GM21529 (cell line): ENCODE measurements around the gene ARHGEF1.

ENCODE experiments used
- ATAC-seq: cut with Tn5 transposase; IDR thresholded peaks from one replicate; pipeline ENCODE4 v1.9.1; 2021; ENCODE audit not compliant: unreplicated experiment

The ARHGEF1 gene, protein sequence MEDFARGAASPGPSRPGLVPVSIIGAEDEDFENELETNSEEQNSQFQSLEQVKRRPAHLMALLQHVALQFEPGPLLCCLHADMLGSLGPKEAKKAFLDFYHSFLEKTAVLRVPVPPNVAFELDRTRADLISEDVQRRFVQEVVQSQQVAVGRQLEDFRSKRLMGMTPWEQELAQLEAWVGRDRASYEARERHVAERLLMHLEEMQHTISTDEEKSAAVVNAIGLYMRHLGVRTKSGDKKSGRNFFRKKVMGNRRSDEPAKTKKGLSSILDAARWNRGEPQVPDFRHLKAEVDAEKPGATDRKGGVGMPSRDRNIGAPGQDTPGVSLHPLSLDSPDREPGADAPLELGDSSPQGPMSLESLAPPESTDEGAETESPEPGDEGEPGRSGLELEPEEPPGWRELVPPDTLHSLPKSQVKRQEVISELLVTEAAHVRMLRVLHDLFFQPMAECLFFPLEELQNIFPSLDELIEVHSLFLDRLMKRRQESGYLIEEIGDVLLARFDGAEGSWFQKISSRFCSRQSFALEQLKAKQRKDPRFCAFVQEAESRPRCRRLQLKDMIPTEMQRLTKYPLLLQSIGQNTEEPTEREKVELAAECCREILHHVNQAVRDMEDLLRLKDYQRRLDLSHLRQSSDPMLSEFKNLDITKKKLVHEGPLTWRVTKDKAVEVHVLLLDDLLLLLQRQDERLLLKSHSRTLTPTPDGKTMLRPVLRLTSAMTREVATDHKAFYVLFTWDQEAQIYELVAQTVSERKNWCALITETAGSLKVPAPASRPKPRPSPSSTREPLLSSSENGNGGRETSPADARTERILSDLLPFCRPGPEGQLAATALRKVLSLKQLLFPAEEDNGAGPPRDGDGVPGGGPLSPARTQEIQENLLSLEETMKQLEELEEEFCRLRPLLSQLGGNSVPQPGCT

DNA sequence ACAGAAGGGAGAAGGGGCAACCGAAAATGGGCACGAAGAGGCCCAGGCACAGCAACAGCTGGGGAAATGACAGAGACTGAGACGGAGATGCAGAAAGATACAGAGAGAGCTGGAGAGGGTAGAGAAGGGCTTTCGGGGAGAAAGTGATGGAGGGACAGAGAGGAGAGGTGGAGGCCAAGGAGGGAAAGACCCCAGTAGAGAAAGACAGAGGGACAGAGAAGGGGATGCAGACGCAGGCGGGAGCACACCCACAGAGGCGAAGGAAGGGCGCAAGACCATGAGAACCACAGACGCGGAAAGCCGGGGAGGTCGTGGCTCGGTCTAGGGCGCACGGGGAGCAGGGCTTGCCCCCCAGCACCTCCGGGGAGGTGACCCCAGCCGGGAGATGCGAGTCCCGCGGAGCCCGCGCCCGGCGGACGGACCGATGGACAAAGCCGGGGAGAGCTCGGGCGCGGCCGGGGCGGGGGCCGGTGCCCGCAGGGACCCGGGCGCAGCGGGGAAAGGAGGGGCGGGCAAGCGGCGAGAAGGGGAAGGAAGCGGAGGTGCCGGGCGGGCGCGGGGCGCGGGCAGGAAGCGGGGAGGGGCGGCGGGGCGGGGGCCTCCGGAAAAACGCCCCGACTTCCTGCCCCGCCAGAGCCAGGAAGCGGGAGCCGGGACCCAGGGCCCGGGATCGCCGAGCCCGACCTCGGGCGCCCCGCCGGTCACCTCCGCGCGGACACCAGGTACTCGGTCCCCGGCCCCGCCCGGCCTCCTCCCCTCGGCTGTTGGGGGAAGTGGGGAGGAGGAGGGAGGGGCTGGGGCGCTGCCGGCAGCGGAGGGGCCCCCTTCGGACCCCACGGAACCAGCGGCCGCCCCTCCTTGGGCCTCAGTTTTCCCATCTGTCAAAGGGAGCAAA lies at the start of gene ARHGEF1:
ARHGEF1 (plus strand) TSS at position 617 of the 895 bp plus-strand sequence. CDS start 4,899 bp downstream, outside the sequence.
- no peak for ATAC-seq

DNA sequence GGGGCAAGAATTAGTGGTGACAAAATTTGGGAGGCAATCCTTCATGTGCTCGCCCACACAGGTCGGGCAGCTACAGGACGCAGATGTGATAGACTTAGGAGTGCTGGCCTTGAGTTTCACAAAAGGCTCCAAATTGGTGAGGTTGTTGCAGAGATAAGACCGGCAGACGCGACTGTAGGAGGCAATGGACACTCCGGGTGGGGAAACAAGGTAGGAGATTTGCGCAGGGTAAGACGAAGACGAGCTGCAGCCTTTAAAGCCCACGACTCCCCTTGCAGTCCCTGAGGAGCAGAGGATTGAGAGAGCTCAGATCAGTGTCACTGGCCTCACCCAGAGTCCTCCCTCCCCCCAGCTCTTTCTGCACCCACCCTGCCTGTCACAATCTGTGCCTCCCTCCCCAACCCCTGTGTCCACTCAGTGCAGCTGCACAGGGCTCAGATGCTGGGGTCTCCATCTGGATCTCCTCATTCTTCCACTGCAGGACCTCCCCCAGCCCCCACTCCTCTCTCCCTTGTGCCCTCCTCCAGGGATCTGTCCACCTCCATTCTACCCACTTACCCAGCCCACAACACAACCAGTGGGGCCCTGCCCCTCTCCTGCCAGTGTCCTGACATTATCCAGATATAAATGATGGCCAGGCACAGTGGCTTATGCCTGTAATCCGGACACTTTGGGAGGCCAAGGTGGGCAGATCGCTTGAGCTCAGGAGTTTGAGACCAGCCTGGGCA lies 44.8 kb upstream of the ARHGEF1 start:
- ATAC-seq, result no peak

DNA sequence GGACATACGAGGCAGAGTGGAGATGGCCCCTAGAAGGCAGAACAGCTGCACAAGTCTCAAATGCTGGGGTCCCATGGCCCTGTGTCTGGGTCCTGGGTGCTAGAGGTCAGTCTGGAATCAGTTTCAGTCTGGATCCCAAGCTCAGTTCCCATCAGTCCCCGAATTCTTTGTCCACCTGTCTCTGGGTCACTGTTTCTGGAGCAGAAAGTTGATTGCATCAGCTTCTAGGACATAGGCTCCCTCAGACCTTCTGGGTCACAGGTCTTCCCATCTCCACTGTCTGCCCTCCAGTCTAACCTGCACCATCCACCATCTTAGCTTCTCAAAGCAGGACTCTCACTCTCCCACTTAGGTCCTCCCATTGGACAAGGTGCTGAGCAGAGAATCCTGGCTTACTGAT lies 43.8 kb upstream of the ARHGEF1 start:
- ATAC-seq, result no peak

DNA sequence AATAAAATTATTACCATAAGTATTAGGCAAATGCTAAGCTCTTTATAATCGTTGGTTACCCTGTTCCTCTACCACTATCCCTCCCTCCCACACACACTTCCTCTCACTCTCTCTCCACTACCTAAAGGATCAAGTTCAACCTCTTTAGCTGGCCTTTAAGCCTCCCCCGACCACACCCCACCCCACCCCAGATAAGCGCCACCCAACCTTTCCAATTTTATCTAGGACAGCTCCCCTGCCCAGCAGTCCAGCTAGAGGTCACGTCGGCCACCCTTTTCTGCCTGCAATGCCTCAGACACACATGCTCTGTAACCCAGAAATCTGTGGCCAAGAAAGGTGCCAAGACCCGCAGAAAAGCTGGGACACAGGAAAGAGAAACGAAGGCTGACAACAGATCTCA lies 39.6 kb upstream of the ARHGEF1 start:
- ATAC-seq, result no peak

DNA sequence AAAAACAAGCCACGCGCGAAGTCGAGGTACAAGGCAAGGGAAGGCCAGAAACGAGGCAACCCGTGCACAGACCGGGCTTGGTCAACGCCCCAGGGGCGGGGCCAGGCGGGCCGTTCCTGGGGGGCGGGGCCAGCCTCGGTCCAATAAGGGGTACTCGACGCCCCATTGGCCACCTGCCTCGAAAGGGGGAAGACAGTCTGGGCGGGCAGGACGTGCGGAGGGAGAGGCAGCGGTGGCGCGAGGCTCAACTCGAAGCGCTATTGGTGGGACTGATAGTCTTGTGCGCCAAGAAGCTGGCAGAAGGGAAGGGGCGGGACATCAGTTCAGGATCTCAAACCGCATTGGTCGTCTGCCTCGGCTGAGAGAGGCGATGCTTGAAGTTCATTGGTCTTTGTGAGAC lies 38.4 kb upstream of the ARHGEF1 start, which contains the start of gene LYPD4:
LYPD4 (minus strand) TSS at position 83 of the 400 bp plus-strand sequence. CDS start 5,398 bp downstream, outside the sequence.
- ATAC-seq, result no peak

DNA sequence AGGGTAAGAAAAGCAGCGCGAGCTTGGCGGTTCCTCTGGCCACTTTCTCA lies 38.2 kb upstream of the ARHGEF1 start, which contains the start of gene DMRTC2:
DMRTC2 (plus strand) TSS at position 42 of the 50 bp plus-strand sequence. CDS start 2,387 bp downstream, outside the sequence.
- ATAC-seq, result no peak

DNA sequence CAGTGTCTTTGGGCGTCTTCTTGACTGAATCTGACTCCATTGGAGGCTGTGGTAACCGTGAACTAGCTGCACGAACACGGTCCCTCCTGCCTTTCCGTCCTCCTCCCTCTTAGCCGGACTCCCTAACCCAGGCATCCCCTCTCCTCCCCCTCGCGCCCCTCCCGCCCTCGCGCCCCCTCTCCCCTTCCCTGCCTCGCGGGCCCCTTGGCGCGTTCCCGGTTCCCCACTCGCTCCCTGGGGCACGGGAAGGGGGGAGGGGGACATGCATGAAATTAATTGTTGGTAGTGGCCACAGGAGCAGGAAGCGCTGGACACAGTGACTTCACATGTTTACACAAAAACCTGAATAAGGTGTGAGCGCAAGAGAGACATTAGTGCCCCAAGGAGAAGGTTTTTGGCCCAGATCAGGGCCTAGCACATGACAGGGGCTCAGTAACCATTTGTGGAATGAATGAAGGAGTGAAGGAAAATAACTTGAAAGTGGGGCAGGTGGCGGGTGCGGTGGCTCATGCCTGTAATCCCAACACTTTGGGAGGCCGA lies 37.9 kb upstream of the ARHGEF1 start:
- ATAC-seq, result no peak

DNA sequence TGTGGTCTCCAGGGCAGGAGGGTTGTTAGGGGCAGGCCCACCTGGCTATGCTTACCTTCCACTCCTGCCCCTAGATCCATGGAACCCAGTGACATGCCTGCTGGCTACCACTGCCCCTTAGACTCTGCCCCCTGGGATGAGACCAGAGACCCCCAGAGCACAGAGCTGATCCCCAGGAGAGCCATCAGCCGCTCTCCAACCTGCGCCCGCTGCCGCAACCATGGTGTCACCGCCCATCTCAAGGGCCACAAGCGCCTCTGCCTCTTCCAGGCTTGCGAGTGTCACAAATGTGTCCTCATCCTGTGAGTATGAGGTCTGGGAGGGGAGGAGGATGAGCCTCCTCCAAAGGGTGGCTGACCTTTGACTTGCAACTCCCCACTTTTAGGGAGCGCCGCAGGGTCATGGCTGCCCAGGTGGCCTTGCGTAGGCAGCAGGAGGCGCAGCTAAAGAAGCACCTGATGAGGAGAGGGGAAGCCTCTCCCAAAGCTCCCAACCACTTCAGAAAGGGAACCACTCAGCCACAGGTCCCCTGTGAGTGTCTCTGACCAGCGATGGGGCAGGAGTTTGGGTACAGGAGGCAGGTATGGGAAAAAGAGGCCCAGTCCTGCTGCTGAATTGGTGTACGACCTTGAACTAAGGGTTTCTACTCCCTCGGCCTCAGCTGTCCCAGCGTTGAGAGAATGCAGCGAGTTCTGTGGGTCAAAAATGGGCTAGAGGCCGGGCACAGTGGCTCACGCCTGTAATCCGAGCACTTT lies 35.5 kb upstream of the ARHGEF1 start:
- ATAC-seq, result no peak

DNA sequence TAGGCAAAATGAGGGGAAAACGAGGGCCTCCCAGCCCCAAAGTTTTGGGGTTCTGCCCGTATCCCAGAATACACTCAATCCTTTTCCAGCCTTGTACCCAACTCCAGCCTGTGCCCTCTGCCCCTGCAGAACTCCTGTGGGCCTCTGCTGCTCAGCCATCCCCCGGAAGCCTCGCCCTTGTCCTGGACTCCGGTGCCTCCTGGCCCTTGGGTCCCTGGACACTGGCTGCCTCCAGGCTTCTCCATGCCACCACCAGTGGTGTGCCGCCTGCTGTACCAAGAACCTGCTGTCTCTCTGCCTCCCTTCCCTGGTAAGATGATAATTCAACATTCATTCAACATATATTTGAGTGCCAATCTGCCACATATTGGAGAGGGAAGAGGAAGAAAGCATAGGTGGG lies 34.3 kb upstream of the ARHGEF1 start:
- no peak for ATAC-seq

DNA sequence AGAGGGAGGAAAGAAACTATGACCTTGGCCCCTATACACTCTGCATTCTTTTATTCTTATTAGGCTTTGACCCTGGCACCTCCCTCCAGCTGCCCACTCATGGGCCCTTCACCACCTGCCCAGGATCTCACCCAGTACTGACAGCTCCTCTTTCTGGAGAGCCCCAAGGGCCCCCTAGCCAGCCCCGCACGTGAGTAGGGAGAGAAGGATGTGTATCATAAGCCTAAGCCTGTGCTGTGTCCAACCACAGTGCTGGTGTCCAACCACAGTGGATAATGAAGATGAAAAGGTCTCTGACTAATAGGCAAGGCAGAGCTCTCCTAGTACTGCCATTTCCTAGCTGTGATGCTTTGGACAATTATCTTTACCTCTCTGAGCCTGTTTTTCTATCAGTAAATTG lies 33.9 kb upstream of the ARHGEF1 start:
- no peak for ATAC-seq

DNA sequence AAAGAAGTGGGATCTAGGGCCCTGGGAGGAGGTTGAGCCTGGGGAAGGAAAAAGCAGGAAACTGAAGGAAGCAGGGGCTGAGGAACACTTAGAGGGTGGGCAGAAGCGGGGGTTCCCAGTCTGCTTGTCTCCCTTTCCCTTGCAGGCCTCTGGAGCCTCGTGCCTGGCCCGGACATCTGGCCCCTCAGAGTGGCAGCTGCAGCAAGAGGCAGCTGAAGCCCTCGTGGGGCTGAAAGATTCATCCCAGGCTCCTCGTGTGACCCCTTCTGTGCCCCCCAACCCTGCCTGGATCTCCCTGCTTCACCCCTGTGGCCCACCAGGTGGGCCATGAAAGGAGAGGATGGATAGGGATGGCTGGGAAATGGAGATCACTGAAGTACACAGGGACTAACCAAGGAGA lies 32.6 kb upstream of the ARHGEF1 start:
- ATAC-seq, result no peak

DNA sequence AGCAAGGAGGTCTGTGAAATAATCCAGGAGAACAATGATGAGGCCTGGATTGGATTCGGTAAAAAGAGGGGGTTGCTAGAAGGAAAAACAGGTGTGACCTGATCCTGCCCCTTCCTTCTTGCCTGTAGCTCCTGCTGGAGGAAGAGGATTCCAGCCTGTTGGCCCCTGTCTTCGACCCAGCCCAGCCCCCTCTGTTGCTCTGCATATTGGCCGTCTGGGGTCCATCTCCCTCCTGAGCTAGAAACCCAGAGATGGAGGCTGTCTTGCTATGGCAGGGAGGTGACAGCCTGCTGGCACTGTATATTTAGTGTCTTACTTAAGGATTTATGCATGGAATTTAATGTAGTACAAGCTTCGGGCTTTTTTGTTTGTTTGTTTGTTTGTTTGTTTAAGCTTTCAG lies 31.5 kb upstream of the ARHGEF1 start:
- ATAC-seq, result no peak

DNA sequence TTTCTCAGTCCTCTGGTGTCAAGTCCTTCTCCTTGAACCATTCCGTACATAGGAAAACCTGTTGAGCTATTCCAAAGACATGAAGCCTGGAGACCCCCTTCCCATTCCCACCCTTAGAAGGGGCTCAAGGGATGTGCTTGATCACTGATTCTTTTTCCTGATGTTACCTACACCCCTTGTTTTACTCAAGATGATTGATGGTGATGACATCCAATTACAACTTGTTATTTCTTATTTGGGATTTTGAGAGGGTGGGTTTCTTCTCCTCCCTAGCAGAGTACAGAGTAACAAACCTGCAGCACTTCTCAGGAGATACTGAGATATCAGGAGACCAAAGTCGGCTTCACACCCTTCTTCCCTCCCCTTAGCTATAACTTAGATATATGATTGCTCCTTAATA lies 29.6 kb upstream of the ARHGEF1 start:
- no peak for ATAC-seq

DNA sequence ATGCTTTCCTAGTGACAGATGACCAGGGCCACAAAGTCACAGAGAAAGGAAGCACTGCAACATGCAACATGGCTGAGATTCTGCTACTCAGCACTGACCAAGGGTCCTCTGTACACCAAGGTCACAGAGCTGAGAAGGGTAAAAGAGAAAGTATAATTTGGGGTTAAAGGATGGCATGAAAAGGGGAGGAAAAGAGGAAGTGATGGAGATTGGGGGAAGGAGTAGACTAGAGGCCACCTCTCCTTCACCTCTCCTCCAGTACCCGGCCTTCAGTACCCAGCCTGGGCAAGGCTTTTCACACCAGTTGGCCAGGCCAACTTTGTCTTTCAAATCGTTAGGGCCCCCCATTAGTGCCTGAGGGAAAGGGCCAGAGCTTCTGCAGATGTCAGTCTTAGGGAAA lies 29.2 kb upstream of the ARHGEF1 start:
- ATAC-seq, result no peak

DNA sequence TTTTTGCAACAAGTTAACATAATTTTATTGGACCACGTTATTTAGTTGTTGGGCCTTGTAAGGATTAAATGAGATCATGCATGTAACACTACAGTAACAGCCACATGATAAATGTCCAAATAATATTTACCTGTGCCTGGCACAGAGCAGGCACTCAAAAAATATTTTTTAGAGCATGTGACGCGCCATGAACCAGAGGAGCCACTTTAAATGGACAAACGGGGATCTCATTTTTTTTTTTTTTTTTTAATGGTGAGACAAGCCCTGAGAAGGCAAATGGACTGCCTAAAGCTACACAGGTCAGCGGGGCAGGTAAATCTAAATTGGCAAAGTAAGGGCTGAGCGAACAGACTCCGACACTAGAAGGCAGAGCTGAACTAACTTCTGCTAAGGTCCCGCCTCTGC lies 23.8 kb upstream of the ARHGEF1 start:
- ATAC-seq, result no peak

DNA sequence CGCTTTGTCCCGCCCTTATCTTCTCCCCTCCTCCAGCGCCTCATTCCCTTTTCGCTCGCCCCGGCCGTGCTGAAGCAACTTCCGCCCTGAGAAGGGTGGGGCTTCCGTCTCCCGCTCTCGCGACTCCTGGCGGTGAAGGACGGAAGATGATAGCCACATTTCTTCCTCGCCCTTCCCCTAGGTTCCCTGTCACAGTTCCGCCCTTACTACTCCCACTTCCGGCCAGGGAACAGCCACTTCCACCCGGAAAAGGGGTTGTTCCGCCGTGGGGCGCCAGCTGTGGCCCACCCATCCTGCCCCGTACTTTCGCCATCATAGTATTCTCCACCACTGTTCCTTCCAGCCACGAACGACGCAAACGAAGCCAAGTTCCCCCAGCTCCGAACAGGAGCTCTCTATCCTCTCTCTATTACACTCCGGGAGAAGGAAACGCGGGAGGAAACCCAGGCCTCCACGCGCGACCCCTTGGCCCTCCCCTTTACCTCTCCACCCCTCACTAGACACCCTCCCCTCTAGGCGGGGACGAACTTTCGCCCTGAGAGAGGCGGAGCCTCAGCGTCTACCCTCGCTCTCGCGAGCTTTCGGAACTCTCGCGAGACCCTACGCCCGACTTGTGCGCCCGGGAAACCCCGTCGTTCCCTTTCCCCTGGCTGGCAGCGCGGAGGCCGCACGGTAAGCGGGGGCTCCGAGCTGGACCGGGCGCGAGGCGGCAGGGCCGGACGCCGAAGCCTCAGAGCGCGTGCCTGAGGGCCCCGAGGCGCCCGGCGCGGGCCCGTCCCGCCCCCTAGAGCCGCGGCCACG lies 23.2 kb upstream of the ARHGEF1 start, which contains the start of gene RPS19:
RPS19 (plus strand) TSS at position 638 of the 801 bp plus-strand sequence. CDS start 520 bp downstream, outside the sequence.
- ATAC-seq, result peak; percentile 70

DNA sequence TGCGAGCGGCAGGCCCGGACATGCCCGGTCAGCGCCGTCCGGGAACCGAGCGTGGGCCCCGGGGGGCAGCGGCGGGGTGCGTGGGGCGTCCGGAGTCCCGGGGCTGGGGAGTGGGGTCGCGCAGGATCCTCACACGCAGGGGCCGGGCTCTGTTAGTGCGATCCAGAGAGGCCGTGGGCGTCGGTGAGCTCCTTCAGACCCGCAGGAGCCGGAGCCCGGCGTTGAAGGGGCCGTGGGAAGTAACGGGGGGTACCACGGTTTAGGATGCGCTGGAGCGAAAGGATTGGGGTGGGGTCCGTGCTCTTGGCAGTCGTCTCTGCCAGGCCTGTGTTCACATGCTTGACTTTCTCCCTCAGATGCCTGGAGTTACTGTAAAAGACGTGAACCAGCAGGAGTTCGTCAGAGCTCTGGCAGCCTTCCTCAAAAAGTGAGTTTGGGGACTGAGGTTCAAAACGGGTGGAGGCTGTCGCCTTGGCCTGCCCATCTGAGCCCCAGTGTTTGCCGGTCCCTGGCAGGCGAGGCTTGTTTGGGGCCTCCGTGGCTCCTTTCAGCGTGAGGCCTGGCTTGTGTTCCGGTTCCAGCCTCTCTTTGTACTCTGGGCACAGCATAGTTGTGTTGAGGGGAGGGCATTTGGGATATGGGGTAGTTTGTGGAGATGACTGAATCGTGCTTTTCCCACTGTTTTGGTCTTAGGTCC lies 22.4 kb upstream of the ARHGEF1 start:
- no peak for ATAC-seq

DNA sequence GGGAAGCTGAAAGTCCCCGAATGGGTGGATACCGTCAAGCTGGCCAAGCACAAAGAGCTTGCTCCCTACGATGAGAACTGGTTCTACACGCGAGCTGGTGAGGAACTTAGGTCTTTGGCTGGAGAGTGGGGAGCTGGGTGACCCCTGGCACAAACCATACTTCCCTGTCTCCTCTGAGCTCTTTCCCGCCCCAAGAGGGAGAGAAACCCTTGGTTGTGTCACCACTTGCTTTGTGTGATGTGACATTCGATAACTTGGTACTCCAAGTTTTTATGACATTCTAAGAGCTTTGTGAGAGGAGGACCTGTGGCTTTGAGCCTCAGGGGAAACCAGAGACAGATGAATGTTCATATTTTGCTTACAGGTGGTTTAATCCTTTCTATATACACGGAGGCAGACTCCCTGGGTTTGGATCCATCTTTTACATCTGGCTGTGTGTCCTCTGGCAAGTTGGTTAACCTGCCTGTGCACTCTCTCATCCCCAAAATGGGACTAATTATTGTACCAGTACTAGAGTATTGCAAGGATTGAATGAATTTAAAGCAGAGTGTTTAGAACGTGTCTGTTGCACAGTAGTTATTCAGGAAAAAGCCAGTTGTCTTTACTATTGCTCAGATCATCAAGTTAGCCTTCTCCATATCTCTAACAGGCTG lies 21.7 kb upstream of the ARHGEF1 start:
- no peak for ATAC-seq
